Prostate gland (tissue), 2 donors: ENCODE measurements around the gene NAALADL2.

Experiments used
- CTCF ChIP-seq, 4 experiments: fragments of 200-600 bp in 2 of 4; fragments of 450-650 bp in 2 of 4; sonication (generic) in 2 of 4; IDR thresholded peaks; 1 replicate in 3 of 4; 2 replicates in 1 of 4; pipeline ENCODE4 v1.5.1; 2016 to 2019; ENCODE audit warnings: antibody characterized with exemption in 4 of 4, mild to moderate bottlenecking in 2 of 4, moderate library complexity in 2 of 4
- POLR2A ChIP-seq: fragments of 450-650 bp; IDR thresholded peaks from one replicate; pipeline ENCODE4 v1.6.1; 2016; ENCODE audit warnings: antibody characterized with exemption, mild to moderate bottlenecking

- TF ChIP-seq CTCF (IDR thresholded peaks at IDR 0.05): no peak
- TF ChIP-seq POLR2A: no peak
Measured at GRCh38 chr3:175316799-175317198, 457.7 kb downstream of the NAALADL2 start.
